Trophoblast cell (in vitro differentiated cells and primary cell): ENCODE data around the gene RAB7B.
"Not testable (repeated sequence)": the region's sequence is repeated elsewhere in the genome, so short reads cannot be mapped to it uniquely, and the experiment has no call there.

Experiments
- DNase-seq, 2 donors: peaks; one replicate each; pipeline ENCODE4 v3.0.0-alpha.2; 2016
- H2AFZ ChIP-seq: 2 replicates; pipeline ENCODE4 v1.6.1; 2013; ENCODE audit warnings: low read length, moderate library complexity, mild to moderate bottlenecking; ENCODE audit not compliant: insufficient read depth, poor library complexity
- H2AK5ac ChIP-seq: 2 replicates; pipeline ENCODE4 v1.6.1; 2013; ENCODE audit warnings: mild to moderate bottlenecking, low read length
- H2BK120ac ChIP-seq: 2 replicates; pipeline ENCODE4 v1.6.1; 2013; ENCODE audit warnings: low read length, mild to moderate bottlenecking, moderate library complexity; ENCODE audit not compliant: insufficient read depth, poor library complexity
- H2BK12ac ChIP-seq: 2 replicates; pipeline ENCODE4 v1.6.1; 2013; ENCODE audit warnings: mild to moderate bottlenecking, low read length, moderate library complexity
- H2BK5ac ChIP-seq: 2 replicates; pipeline ENCODE4 v1.6.1; 2013; ENCODE audit warnings: low read length, low read depth, moderate library complexity, mild to moderate bottlenecking; ENCODE audit not compliant: poor library complexity
- H3K14ac ChIP-seq: 2 replicates; pipeline ENCODE4 v1.6.1; 2013; ENCODE audit warnings: mild to moderate bottlenecking, low read length
- H3K18ac ChIP-seq: 2 replicates; pipeline ENCODE4 v1.6.1; 2013; ENCODE audit warnings: mild to moderate bottlenecking, low read length
- H3K23ac ChIP-seq: 2 replicates; pipeline ENCODE4 v1.6.1; 2013; ENCODE audit warnings: low read length
- H3K27ac ChIP-seq: 2 replicates; pipeline ENCODE4 v1.5.1; 2013; ENCODE audit warnings: low read depth, mild to moderate bottlenecking, inconsistent platforms, low read length, moderate library complexity
- H3K27me3 ChIP-seq: 2 replicates; pipeline ENCODE4 v1.6.1; 2013; ENCODE audit warnings: inconsistent platforms, mild to moderate bottlenecking, low read length, moderate library complexity; ENCODE audit not compliant: insufficient read depth
- H3K36me3 ChIP-seq, 2 experiments: 1 replicate in 1 of 2; 2 replicates in 1 of 2; pipeline ENCODE4 v1.6.1; 2013; ENCODE audit warnings: low read length in 2 of 2, mild to moderate bottlenecking in 2 of 2, moderate library complexity in 1 of 2; ENCODE audit not compliant: insufficient read depth in 2 of 2, control insufficient read depth in 1 of 2
- H3K4ac ChIP-seq: 2 replicates; pipeline ENCODE4 v1.6.1; 2013; ENCODE audit warnings: low read depth, mild to moderate bottlenecking, low read length, moderate library complexity
- H3K4me1 ChIP-seq, 2 experiments: 1 replicate in 1 of 2; 2 replicates in 1 of 2; pipeline ENCODE4 v1.6.1; 2013; ENCODE audit warnings: low read length in 2 of 2, mild to moderate bottlenecking in 2 of 2, moderate library complexity in 1 of 2; ENCODE audit not compliant: insufficient read depth in 2 of 2, control insufficient read depth in 1 of 2
- H3K4me2 ChIP-seq: 2 replicates; pipeline ENCODE4 v1.6.1; 2013; ENCODE audit warnings: inconsistent platforms, mild to moderate bottlenecking, low read length, moderate library complexity
- H3K4me3 ChIP-seq: 2 replicates; pipeline ENCODE4 v1.5.1; 2013; ENCODE audit warnings: mild to moderate bottlenecking, low read depth, low read length, inconsistent platforms
- H3K79me1 ChIP-seq: one replicate; pipeline ENCODE4 v1.6.1; 2013; ENCODE audit warnings: low read length
- H3K79me2 ChIP-seq: 2 replicates; pipeline ENCODE4 v1.6.1; 2013; ENCODE audit warnings: low read length, mild to moderate bottlenecking; ENCODE audit not compliant: control insufficient read depth, insufficient read depth, poor library complexity
- H3K9ac ChIP-seq: 2 replicates; pipeline ENCODE4 v1.6.1; 2013; ENCODE audit warnings: mild to moderate bottlenecking, low read length
- H3K9me3 ChIP-seq: 2 replicates; pipeline ENCODE4 v1.6.1; 2013; ENCODE audit warnings: low read depth, mild to moderate bottlenecking, control low read depth, inconsistent platforms, low read length; ENCODE audit not compliant: insufficient read depth
- H4K12ac ChIP-seq: 2 replicates; pipeline ENCODE4 v1.6.1; 2013; ENCODE audit warnings: low read depth, mild to moderate bottlenecking, low read length, moderate library complexity
- H4K8ac ChIP-seq: 2 replicates; pipeline ENCODE4 v1.6.1; 2013; ENCODE audit warnings: low read depth, mild to moderate bottlenecking, low read length, moderate library complexity
- H4K91ac ChIP-seq: one replicate; pipeline ENCODE4 v1.6.1; 2013; ENCODE audit warnings: low read depth, mild to moderate bottlenecking, low read length, moderate library complexity
- WGBS: extraction: QIAGEN DNeasy Blood & Tissue Kit; methylation state at CpG from one replicate; pipeline ENCODE4 v1.1.7; 2013; ENCODE audit warnings: missing lambda C conversion rate; ENCODE audit not compliant: insufficient read length, insufficient coverage; ENCODE audit errors: extremely low coverage; 5-methylcytosine and 5-hydroxymethylcytosine counted together

RAB7B gene

GRCh38 chr1:205998457-205999241 lies 4.5 kb downstream of the RAB7B start:
- Histone ChIP-seq H3K79me1 (peaks cover 2% of the 10 kb centered on the region), H3K36me3 (no peaks in the 10 kb centered on the region), H3K9ac (no peak overlapping the region), H3K23ac (no peak overlapping the region), H2BK120ac (no peak overlapping the region), H2BK12ac (peak overlapping the region; percentile 59), H3K4me3 (no peak overlapping the region), H3K4me2 (no peak overlapping the region), H3K14ac (no peak overlapping the region), H3K4ac (no peak overlapping the region), H3K79me2 (no peaks in the 10 kb centered on the region), H4K12ac (no peak overlapping the region), H3K9me3 (peaks cover 3% of the 10 kb centered on the region), H3K18ac (no peak overlapping the region), H3K4me1 (peaks cover 22 to 28% of the 10 kb centered on the region in 2 experiments), H3K27me3 (no peaks in the 10 kb centered on the region), H4K8ac (no peak overlapping the region), H4K91ac (no peak overlapping the region), H2AK5ac (no peak overlapping the region), H2AFZ (no peak overlapping the region), H3K27ac (no peak overlapping the region), H2BK5ac (no peak overlapping the region)
- no CpG with 5 or more reads among the region's 13 CpGs for WGBS
- DNase-seq, result no peak

DNA sequence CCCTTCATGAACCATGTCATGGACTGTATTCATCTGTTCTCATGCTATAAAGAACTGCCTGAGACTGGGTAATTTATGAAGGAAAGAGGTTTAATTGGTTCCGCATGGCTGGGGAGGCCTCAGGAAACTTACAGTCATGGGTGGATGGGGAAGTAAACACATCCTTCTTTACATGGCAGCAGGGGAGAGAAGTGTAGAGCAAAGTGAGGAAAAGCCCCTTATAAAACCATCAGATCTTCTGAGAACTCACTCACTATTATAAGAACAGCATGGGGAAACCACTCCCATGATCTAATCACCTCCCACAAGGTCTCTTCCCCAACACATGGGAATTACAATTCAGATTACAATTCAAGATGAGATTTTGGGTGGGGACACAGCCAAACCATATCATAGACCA lies 6.6 kb downstream of the RAB7B start:
- H2AFZ ChIP-seq, H3K27ac ChIP-seq, H3K4me3 ChIP-seq: not testable (repeated sequence)

DNA sequence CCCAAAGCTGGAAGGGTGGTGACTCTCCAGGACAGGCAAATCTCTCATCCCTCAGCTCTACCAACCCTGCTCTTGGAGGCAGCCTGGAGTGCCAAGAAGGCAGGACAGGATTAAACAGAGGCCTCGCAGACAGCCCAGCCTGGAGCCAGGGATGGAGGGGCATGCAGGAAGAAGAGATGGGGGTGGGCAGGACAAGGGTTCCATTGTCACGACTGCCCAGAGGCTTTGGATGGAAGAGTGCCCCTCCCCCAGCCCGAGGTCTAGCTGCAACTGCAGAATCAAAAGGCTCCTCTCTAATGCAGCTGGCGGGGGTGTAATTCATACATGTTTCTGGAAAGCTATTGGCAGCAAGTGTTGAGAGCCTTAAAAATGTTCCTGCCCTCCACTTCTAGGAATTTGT lies 8.8 kb downstream of the RAB7B start:
- DNase-seq, result no peak
- Histone ChIP-seq H3K36me3 (peaks cover 0 to 3% of the 10 kb centered on the region in 2 experiments), H4K91ac (no peak overlapping the region), H4K8ac (no peak overlapping the region), H3K79me1 (no peaks in the 10 kb centered on the region), H3K4me2 (no peak overlapping the region), H3K23ac (no peak overlapping the region), H2AFZ (no peak overlapping the region), H4K12ac (no peak overlapping the region), H3K27me3 (no peaks in the 10 kb centered on the region), H2BK5ac (no peak overlapping the region), H2BK12ac (no peak overlapping the region), H3K4ac (no peak overlapping the region), H3K9me3 (peaks cover 3% of the 10 kb centered on the region), H3K14ac (no peak overlapping the region), H3K4me3 (no peak overlapping the region), H3K4me1 (peaks cover 7 to 8% of the 10 kb centered on the region in 2 experiments), H3K79me2 (no peaks in the 10 kb centered on the region), H3K18ac (no peak overlapping the region), H2BK120ac (no peak overlapping the region), H2AK5ac (no peak overlapping the region), H3K9ac (no peak overlapping the region), H3K27ac (no peak overlapping the region)
- WGBS, result no CpG with 5 or more reads among the region's 4 CpGs

More for the DNA sequence above, 6.6 kb downstream of the RAB7B start:
- not testable (repeated sequence) for H3K4me2 ChIP-seq, H3K36me3 ChIP-seq, H3K14ac ChIP-seq, H3K79me2 ChIP-seq, H2BK5ac ChIP-seq, H3K18ac ChIP-seq, H3K9me3 ChIP-seq, H3K79me1 ChIP-seq, H2BK120ac ChIP-seq, H4K12ac ChIP-seq, H2AK5ac ChIP-seq, H3K27me3 ChIP-seq, H3K23ac ChIP-seq, H3K9ac ChIP-seq, DNase-seq, H4K91ac ChIP-seq, H3K4ac ChIP-seq, H4K8ac ChIP-seq, H2BK12ac ChIP-seq
- peaks cover 12 to 14% of the 10 kb centered on the region in 2 experiments for H3K4me1 ChIP-seq
- no CpG with 5 or more reads among the region's 1 CpG for WGBS

DNA sequence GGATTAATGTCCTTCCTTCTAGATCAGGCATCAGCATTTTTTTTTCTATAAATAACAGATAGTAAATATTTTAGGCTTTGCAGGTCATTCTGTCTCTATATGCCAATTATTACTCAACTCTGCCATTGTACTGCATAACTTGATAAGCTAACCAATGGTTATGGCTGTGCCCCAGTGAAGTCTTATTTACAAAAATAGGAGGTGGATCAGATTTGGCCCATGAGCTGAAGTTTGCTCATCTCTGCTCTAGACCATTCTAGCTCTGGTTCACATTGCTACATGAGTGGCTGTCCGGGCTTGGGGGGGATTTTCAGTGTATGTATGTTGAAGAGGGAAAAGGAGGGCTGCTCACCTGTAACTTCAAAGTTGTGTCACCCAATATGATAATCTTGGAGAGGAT lies 10.1 kb downstream of the RAB7B start:
- Histone ChIP-seq H4K91ac (no peak overlapping the region), H4K8ac (no peak overlapping the region), H3K4me1 (peaks cover 3% of the 10 kb centered on the region in 2 experiments), H4K12ac (no peak overlapping the region), H3K9me3 (peaks cover 3% of the 10 kb centered on the region), H3K36me3 (peaks cover 0 to 3% of the 10 kb centered on the region in 2 experiments), H3K27ac (no peak overlapping the region), H3K79me1 (no peaks in the 10 kb centered on the region), H2BK5ac (no peak overlapping the region), H3K9ac (no peak overlapping the region), H3K4me2 (no peak overlapping the region), H3K18ac (no peak overlapping the region), H3K14ac (no peak overlapping the region), H2BK12ac (no peak overlapping the region), H3K4ac (no peak overlapping the region), H3K23ac (no peak overlapping the region), H2BK120ac (no peak overlapping the region), H2AK5ac (no peak overlapping the region), H3K27me3 (no peaks in the 10 kb centered on the region), H3K4me3 (no peak overlapping the region), H3K79me2 (no peaks in the 10 kb centered on the region), H2AFZ (no peak overlapping the region)
- DNase-seq, result no peak
- no CpG with 5 or more reads among the region's 1 CpG for WGBS
